ENCODE data around the gene NALCN. TPM values are rescaled to one million over a fixed set of nuclear protein-coding genes. Genes with fewer than 3 reads are reported as not detected.

Gene NALCN
- total and polyA plus RNA-seq, 7 donors: 0.23 to 1.1 (median 0.71) TPM; not detected in 2

DNA sequence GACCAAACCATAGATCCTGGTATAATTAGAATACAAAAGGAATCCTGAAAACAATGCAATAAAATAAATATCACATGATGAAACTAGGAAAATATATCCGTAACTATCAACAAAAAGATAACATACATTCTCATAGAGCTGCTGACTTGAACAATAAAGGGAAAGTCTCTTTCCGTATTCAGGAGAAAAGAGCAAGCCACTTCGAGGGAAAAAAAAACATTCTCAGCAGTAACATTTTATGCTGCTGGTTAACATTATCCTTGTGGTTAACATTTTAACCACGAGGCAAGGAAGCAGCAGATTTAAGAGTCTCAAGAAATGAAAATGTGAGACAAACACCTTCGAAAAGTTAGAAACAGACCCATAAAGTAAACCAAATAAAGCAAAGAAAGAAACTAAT is 25.8 kb downstream of the NALCN start:
- Histone ChIP-seq H3K27ac (no peak overlapping the region), H3K4me1 (no peaks in the 10 kb centered on the region), H3K4me3 (no peak overlapping the region), H3K27me3 (no peaks in the 10 kb centered on the region), H3K36me3 (no peaks in the 10 kb centered on the region), H3K9me3 (no peaks in the 10 kb centered on the region)
- WGBS, 2 donors: 18 to 24% methylated on average over 5 of the region's 5 CpGs
- TF ChIP-seq POLR2A (IDR thresholded peaks at IDR 0.05) (no peak), POLR2AphosphoS5 (IDR thresholded peaks at IDR 0.05) (no peak), EP300 (IDR thresholded peaks at IDR 0.05) (no peak)
- TF ChIP-seq, protein P1, sequence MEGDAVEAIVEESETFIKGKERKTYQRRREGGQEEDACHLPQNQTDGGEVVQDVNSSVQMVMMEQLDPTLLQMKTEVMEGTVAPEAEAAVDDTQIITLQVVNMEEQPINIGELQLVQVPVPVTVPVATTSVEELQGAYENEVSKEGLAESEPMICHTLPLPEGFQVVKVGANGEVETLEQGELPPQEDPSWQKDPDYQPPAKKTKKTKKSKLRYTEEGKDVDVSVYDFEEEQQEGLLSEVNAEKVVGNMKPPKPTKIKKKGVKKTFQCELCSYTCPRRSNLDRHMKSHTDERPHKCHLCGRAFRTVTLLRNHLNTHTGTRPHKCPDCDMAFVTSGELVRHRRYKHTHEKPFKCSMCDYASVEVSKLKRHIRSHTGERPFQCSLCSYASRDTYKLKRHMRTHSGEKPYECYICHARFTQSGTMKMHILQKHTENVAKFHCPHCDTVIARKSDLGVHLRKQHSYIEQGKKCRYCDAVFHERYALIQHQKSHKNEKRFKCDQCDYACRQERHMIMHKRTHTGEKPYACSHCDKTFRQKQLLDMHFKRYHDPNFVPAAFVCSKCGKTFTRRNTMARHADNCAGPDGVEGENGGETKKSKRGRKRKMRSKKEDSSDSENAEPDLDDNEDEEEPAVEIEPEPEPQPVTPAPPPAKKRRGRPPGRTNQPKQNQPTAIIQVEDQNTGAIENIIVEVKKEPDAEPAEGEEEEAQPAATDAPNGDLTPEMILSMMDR (IDR thresholded peaks at IDR 0.05): no peak
- DNase-seq: no peak
- intact Hi-C loops (cut with DNase I): no loop called here

DNA sequence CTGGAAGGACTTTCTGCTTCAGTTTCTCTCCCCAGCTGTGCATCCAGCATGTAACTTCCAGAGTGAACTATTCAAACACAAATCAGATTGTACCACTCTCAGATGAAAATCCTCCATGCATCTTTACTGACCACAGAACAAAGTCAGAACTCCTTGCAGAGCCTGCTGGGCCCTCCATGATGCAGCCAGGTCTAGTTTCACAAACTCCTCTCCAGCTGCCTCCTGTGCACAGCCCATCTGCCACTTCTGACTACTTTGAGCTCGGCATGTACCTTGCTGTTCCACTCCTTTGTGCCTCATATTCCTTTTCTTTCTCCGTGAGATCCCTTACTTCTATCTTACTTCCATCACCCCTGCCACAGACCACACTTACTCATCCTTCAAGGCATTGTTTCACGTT is 31.4 kb downstream of the NALCN start:
- intact Hi-C loops (cut with DNase I): no loop called here
- WGBS, 2 donors: 56 to 62% methylated on average over 3 of the region's 3 CpGs

DNA sequence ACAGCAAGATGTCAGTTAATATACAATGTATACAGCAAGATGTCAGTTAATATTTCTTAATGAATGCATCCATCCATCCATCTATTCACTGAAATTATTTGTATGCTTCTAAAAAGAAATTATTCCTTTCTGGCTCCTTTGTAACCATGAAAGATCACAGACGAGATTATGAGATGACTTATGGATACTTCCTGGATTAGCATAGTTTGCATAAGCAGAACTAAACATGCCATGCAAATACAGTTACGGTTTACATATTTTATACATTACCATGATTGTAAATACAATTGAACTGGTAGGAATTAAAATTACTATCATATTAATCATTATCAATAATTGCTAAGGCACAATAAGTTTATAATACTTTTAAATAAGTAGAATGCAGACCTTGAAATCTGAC is 32.7 kb downstream of the NALCN start:
- Histone ChIP-seq H3K27ac (no peak overlapping the region), H3K27me3 (no peaks in the 10 kb centered on the region), H3K36me3 (no peaks in the 10 kb centered on the region), H3K9me3 (no peaks in the 10 kb centered on the region), H3K4me3 (no peak overlapping the region), H3K4me1 (no peaks in the 10 kb centered on the region)
- intact Hi-C loops (cut with DNase I): no loop called here
- TF ChIP-seq, protein P1 (IDR thresholded peaks at IDR 0.05): no peak
- no peak for TF ChIP-seq POLR2AphosphoS5 (IDR thresholded peaks at IDR 0.05)
- no peak for TF ChIP-seq POLR2A (IDR thresholded peaks at IDR 0.05)
- TF ChIP-seq EP300 (IDR thresholded peaks at IDR 0.05): no peak
- DNase-seq: no peak
- 52 to 57% methylated on average over 2 of the region's 2 CpGs for WGBS, 2 donors

More for the DNA sequence above, 31.4 kb downstream of the NALCN start:
- Histone ChIP-seq H3K36me3 (no peaks in the 10 kb centered on the region), H3K27ac (no peak overlapping the region), H3K27me3 (no peaks in the 10 kb centered on the region), H3K4me3 (no peak overlapping the region), H3K4me1 (no peaks in the 10 kb centered on the region), H3K9me3 (no peaks in the 10 kb centered on the region)
- TF ChIP-seq, protein P1 (IDR thresholded peaks at IDR 0.05): no peak
- TF ChIP-seq POLR2A (IDR thresholded peaks at IDR 0.05) (no peak), EP300 (IDR thresholded peaks at IDR 0.05) (no peak), POLR2AphosphoS5 (IDR thresholded peaks at IDR 0.05) (no peak)
- DNase-seq: no peak

DNA sequence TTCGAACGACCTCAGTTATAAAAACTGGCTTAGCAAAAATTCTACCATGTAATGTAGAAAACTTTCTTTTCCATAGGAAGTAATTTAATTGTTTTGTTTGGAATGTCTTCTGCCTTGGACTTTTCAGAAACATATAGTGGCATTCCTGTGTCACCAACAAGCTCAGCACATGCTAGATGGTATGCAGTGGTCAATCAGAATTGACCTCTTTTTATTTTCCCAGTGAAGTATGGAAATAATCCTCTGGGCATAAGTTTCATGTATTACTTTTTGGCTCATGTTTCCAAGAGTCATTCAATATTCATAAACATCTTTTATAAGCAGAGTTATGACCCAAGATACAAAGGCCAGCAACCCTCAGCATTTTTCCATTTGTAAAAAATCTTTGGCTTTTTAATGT is 33.6 kb downstream of the NALCN start:
- Histone ChIP-seq H3K36me3 (no peaks in the 10 kb centered on the region), H3K4me3 (no peak overlapping the region), H3K4me1 (no peaks in the 10 kb centered on the region), H3K27me3 (no peaks in the 10 kb centered on the region), H3K9me3 (no peaks in the 10 kb centered on the region), H3K27ac (no peak overlapping the region)
- intact Hi-C loops (cut with DNase I): no loop called here
- DNase-seq: no peak
- WGBS, 2 donors: 79 to 82% methylated on average over 2 of the region's 2 CpGs
- no peak for TF ChIP-seq EP300 (IDR thresholded peaks at IDR 0.05)
- TF ChIP-seq, protein P1 (IDR thresholded peaks at IDR 0.05): no peak
- TF ChIP-seq POLR2A (IDR thresholded peaks at IDR 0.05): no peak
- no peak for TF ChIP-seq POLR2AphosphoS5 (IDR thresholded peaks at IDR 0.05)

DNA sequence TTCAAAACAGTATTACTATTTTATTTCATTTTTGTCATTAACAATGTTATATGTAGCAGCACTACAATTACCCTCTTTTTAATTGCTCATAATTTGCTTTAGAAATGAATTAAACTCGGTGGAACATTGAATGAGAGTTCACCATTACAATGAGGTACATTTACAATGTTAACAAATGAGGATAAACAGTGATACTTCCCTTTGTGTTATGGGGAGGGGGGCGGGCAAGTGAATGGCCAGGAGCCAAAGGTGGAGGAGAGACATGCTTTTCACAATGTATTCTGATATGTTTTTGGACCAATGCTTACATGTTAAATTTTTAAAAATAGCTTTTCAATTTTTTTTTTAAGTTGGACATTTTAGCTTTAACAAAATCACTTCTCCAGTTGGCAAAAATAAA is 34.2 kb downstream of the NALCN start:
- H3K9me3 ChIP-seq: no peaks in the 10 kb centered on the region
- intact Hi-C loops (cut with DNase I): no loop called here
- H3K27me3 ChIP-seq: no peaks in the 10 kb centered on the region
- H3K36me3 ChIP-seq: no peaks in the 10 kb centered on the region
- TF ChIP-seq, protein P1 (IDR thresholded peaks at IDR 0.05): no peak
- TF ChIP-seq EP300 (IDR thresholded peaks at IDR 0.05): no peak
- no peak for TF ChIP-seq POLR2AphosphoS5 (IDR thresholded peaks at IDR 0.05)
- TF ChIP-seq POLR2A (IDR thresholded peaks at IDR 0.05): no peak
- 18 to 19% methylated on average over 2 of the region's 2 CpGs for WGBS, 2 donors
- H3K4me1 ChIP-seq: no peaks in the 10 kb centered on the region
- H3K4me3 ChIP-seq: no peak overlapping the region
- DNase-seq: no peak
- H3K27ac ChIP-seq: no peak overlapping the region
